ELF-1 (cell line): Measurements from ENCODE around the gene NPDC1.

Source experiments
- DNase-seq: peaks from one replicate; pipeline ENCODE4 v3.0.0-alpha.2; 2016; ENCODE audit warnings: low read depth, low spot score

The NPDC1 gene

DNA sequence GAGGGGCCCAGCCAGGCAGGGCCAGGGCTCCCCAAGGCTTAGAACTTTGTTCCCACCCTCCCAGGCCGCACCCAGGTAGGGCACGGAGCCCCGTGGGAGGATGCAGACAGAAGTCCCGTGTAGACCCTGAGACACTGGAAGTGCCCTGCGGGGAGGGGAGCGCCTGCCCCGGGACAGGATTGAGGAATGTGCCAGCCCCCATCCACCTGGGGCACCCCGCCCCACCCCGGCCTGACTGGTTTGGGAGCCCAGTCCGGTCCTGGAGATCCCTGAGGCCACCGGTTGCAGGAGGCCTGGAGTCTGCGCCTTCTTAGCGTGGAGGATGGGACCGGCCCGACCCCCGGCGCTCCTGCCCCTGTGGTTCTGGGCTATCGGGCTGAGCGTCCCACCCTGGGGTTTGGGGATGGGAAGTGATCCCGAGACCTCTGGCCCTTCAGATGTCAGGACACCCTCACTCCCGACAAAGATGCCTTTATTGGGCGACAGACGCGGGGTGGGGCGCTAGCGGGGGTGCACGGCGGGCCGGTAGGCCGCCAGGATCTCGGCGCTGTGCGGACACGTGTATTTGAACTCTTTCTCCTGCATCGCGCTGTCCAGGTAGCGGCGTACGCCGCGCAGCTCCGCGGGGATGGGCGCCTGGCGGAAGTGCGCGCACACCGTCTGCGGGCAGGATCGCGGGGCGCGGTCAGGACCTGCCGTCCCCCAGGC lies 51.6 kb downstream of the NPDC1 start:
- DNase-seq = peak; percentile 32

DNA sequence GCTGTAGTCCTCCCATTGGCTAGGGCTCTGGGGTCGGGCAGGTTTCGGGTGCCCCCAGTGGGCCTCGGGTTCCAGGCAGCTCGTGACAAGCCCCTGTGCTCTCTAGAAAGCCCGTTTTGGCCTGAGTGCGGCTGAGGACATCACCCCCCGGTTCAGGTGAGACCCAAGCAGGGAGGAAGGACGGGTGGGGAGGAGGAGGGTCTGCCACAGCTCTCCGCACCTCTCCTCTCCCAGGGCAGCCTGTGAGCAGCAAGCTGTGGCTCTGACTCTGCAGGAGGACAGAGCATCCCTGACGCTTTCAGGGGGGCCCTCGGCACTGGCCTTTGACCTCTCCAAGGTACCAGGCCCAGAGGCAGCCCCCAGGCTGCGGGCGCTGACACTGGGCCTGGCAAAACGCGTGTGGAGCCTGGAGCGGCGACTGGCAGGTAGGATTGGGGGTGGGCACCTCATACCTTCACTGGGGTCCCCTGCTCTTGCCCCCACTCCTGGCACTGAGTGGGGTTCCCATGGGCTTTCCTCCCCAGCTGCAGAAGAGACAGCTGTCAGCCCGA lies 53.1 kb downstream of the NPDC1 start:
- DNase-seq = no peak

DNA sequence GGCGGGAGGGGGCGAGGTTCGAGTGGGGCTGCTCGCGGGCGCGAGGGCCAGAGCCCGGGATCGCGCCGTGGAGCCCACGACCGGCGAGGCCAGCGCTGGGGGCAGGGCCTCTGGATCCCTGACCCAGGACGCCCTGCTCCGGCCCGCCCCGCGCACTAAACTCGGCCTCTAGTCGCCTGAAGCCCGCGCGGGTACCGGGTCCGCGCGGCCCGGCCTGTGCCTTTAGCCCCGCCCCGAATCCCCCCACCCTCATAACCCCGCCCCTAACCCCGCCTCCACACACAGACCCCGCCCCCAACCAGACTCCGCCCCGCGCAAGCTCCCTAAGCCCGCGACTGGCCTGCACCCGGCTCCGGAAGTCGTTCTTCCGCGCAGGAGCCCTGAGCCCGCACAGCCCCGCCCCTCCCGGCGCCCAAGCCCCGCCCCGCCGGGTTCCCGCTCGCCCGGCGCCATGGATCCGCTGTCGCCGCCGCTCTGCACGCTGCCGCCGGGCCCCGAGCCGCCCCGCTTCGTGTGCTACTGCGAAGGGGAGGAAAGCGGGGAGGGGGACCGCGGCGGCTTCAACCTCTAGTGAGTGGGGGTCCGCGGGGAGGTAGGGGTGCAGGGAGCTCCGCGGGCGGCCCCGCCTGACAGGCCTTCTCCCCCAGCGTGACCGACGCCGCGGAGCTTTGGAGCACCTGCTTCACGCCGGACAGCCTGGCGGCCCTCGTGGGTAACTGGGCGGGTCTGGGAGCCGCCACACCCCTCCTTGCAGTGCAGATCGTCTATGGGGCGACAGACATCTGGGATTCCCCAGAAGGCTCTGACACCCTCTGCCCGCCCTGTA lies 53.8 kb downstream of the NPDC1 start, which contains the start of gene PAXX:
TSS of gene PAXX (plus strand) at position 430 of the 826 bp plus-strand sequence. CDS start at position 452, 22 bp downstream.
- peak; percentile 65 for DNase-seq

DNA sequence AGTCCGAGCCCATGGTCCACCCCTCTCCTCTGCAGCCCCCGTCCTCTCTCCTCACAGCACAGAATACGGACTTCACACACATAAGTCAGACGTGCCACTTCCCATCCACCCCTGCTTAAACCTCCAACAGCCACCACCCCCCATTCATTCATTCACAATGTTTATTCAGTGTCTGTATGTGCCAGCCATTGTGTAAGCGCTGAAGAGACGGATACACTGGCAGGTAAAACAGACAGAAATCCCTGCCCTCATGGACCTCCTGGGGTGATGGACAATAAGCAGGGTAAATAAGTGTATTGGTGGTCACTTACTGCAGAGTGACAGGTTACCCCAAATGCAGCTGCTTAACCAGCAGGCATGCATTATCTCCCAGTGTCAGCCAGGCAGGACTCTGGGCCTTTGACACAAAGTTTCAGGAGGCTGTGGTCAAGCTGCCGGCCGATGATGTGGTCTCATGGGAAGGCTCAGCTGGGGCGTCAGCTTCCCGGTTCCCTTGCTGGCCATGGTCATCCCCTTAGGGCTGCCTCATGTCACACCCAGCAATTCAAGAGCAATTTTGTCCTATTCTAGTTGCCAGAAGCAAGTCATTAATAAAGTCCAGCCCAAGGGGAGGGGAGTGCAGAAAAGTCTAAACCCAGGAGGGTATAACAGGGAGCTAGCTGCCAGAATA lies 55.6 kb downstream of the NPDC1 start:
- DNase-seq = no peak
